Left kidney (tissue), 2 donors: Measurements from ENCODE around the gene ABCC9. TPM values are rescaled to one million over a fixed set of nuclear protein-coding genes. Genes with fewer than 3 reads are reported as not detected.

Experiments
- DNase-seq: peaks from one replicate; pipeline ENCODE4 v3.0.0-alpha.2; 2013
- polyA plus RNA-seq: library from polyadenylated mRNA; unstranded; fragments of 120-200 nt; gene quantifications from one replicate; pipeline ENCODE4 v1.2.1, GENCODE V29; 2013; ENCODE audit not compliant: insufficient read length

ABCC9 gene
- polyA plus RNA-seq, 1 donor, result 30.3 TPM

DNA sequence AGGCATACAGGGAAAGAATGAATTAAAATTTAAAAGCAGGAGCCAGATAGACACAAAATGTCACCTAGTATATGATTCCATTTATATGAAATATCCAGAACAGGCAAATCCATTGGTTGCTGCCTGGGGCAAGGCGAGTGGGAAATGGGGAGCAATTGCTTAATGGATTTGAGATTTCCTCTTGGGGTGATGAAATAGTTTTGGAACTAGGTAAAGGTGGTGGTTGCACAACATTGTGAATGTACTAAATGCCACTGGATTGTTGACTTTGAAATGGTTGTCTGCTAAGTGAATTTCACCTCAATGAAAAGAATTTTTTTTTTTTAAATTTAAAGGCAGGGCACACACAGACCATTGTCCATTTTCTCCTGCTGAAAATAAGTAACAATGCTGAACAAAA, 61.9 kb downstream of the ABCC9 start:
- DNase-seq, result no peak

DNA sequence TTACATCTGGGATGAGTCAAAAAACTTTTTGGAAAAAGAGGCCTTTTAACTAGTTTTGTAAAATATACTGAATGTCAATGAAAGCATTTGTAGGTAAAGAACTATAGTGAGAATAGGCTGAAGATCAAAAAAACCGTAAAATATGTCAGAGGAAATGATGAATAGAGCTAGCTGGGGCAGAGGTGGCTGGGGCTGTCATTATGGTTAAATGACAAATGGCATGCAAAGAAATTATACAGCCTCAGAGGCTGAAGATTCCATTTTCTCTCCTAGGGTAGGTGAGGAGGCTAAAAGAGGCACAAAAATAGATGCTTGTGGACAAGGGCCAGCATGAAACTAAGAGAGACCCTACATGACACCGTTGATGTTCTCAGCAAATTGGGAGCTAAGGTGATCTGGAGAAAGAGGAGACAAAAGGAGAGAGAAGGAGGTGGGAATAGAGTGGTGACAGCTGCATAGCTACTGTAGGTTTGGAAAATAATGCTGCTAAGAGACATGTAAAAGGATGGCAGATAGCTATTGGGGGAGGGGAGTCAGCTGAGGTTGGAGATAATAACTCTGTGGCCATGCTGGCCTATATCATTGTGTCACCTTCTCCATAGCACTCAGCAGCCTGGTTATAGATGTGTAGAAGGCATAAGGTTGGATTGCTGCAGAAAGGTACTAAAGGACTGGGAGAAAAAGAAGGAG, 63.8 kb downstream of the ABCC9 start:
- DNase-seq, result no peak

DNA sequence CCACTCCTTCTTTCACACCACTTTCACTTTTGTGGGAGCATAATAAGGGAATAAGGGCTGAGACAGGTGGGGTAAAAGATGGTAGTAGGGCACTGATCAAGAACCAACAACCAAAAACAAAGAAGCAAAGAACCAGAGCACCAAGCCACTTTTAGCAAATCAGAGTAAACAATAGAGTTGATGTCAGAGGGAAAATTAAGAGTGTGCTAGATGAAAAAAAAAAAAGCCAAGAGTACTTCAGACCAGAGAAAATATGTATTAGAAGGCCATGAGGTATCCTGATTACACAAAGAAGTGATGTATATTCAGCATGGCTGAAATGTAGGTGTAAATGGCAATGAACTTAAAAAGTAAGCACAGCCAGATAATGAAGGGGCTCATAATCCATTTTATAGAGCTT, 75.4 kb downstream of the ABCC9 start:
- DNase-seq, result no peak

DNA sequence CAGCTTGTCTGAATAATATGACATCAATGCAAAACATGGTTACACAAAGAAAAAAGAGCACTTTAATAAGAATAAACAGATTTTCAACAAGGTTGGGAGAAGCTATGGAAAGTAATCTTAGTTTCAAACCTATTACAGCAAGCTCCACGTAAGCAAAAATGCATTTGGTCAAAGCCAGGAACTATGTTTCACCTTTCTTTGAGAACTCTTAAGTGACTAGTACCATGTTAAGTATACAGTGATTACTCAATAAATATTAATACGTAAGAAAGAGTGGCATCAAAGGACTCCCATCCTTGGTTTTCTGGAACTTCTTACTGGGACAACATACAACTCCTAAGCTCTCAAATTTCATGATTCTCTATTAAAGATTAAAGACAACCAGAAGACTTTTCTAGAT, 80.7 kb downstream of the ABCC9 start:
- DNase-seq, result no peak

DNA sequence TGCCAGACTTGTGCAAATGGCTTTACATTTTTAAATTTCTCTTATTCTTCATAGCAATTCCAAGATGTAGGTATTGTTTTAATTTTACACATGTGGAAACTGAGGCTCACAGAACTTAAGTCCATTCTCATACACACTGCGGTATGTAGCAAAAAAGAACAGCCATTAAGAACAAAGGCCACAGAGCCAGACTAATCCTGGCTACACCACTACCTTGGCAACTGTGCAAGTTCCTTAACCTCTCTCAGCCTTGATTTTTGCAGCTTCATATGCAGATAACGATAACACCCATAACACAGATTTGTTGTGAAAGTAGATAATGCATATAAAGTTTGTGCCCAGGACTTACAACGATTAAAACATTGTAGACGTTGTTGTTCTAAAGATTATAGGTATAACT, 81.1 kb downstream of the ABCC9 start:
- DNase-seq, result no peak

DNA sequence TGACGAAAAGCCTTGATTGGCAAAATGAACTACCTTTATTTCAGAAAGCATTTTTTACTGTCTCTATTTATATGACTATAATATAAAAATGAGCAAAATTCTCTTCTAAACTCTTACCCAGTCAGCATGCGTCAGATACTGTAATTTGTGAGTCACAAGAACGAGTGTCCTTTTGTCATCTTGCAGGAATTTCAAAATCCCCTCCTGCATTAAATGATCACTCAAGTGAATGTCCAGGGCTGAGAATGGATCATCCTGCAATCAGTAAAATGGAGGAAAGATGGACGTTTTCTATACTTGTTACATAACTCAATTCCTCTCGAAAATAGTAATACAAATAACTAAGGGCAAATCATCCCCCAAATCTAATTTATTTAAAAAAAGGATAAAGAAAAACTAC, 89.0 kb downstream of the ABCC9 start:
- DNase-seq, result no peak

DNA sequence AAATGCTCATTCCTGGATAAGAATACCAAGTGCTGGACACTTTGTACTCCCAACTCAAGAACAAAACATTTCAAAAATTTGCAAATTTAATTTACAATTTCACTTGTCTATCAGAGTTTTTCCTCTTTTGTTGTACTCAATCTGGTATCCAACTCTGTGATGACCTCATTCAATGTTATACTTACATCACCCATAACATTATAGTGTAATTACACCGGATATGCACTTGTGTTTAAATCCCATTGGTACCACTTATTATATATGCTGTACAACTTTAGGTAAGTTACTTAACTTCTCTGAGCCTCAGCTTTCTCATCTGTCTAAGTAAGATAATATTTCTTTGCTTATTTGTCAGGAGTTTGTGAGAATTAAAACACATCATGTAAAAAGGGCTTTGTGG, 90.1 kb downstream of the ABCC9 start:
- DNase-seq, result no peak

DNA sequence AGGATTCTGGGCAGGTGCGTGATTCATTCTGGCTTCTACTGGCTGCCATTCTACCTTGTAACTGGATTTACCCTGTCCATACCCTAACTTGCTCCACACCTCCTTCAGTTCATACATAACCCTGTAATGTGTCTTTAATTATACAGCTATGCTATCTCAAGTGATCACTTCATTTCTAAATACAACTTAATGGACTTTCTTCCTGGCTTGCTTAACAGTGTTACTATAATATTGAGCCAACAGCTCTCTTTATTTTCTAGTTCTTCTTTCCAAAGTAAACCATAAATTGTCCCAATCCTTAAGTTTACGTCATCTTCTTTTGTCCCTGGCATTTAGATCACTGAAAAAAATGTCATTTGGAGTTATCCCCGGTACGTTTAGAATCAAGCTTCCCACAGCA, 90.8 kb downstream of the ABCC9 start:
- no peak for DNase-seq

DNA sequence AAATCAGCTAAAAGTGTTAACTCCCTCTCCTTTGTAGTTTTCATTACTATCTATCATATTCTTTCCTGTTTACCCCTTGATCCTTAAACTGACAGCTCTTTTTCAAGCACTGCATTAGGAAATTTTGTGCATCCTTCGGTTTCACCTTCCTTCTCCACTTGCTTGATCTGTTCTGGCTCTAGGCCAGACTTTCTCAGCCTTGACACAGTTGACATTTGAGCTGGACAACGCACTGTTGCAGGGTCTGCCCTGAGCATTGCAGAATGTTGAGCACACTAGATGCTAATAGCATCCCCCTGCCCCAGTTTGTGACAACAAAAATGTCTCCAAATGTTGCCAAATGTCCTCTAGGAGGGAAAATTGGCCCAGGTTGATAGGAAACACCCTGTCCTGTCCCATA, 91.3 kb downstream of the ABCC9 start:
- peak; percentile 55 for DNase-seq

DNA sequence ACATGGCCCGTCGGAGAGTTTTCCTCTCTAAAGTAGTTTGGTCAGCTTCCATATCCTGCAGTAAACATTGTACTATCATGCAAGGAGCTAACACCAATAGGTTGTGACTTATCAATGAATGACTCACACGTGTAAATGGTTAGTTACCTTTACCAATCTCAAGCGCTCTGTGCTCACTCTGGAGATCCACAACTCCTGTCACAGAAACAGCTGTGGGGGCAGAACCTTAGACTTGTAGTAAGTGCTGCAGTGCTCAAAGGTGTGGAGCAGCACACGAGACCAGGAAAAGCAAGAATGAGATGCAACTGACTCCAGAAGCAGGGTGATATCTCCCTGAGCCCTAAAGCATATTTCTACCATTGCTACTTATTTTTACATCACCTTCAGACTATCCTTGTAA, 93.0 kb downstream of the ABCC9 start:
- no peak for DNase-seq

DNA sequence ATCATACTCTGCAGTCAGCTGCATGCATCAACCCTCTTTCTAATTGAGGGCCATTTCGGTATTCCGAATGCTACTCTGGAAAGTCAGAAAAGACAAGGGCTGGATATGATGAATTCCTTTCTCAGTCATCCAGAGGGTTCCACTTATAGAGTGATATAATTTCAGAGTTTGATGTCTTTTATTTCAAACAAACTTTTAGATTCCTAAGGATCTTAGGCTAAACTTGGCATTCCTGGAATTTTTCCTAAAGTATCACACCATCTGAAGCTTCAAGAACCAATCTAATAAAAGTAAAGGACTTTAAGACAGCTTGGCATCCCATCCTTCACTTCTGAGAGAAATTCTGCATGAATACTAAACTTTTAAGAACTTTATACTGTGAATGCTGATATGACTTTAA, 97.4 kb downstream of the ABCC9 start:
- DNase-seq, result no peak

DNA sequence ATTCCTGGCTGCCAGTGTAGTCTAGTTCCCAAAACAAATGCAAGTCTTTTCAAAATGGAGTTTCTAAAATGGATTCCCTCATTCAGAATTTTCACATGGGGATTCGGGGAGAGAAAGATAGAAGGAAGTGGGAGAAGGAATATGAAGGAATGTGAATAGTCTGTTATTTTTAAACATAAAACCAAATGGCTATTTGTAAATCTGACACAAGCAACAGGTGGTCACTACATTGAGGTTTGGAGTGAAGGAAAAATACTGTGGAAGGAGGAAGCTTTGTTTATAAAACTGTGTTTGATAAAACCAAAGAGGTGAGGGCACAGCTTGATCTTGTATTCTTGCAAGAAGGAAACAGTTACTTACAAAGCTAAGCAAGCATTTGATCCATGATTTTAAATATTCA, 101.5 kb downstream of the ABCC9 start:
- DNase-seq, result no peak

DNA sequence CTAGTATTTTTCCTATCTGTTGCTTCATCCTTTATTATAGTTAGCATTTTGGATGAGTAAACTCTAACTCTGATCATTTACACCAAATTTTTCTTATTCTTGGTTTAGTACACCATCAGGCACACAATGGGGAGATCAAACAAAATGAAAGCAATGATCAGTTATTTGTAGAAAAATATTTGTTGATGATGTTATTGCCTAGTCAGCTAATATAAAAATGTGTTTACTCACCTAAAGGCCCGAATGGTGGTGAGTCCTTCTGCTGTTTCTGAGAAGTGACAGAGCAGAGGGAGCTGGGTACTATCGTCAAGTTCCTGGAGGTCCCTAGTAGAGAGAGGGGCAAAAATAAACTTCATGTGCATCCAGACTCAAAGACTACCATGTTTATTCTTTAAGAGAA, 103.4 kb downstream of the ABCC9 start:
- no peak for DNase-seq

DNA sequence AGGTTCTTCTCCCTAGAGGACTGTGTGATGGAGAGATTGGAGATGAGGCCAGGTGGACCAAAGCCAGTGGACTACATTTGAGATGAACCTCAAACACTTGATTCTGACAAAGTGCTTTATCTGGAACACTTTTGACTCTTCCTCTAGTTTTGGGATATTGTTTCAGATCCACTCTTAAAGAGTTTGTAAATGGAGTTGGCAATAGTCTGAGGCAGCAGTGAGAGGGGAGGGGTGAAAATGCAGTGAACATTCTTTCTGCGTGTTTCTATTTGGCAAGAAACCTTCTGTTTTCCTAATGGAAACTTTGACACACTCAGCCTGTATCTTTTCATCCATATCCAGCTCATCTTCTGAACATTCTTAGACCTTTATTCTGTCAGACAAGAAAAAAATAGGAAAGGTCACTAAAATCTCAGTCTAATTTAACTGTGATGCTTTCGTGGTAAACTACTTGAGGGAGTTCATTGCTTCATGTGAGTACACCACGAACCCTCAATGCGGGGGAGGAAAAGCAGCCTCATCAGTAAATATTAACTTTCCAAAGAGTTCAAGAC, 109.4 kb downstream of the ABCC9 start:
- DNase-seq, result no peak

DNA sequence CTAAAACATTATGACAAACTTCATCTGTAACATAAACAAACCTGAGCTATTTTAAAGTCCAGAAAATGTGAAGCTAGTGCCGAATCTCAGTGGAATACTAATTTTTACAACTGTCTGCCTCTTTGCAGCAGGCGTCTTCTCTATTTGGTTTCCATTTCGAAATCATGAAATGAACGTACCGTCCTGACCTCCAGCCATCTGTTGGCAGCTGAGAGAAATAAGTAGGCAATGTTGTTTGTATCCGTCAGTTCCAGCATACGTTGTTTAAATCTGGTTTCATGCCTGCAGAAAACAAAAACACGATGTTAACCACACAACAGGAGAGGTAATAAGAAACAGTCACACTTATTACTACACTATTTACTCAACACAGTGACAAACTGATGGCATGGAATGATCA, 112.4 kb downstream of the ABCC9 start:
- DNase-seq, result no peak

DNA sequence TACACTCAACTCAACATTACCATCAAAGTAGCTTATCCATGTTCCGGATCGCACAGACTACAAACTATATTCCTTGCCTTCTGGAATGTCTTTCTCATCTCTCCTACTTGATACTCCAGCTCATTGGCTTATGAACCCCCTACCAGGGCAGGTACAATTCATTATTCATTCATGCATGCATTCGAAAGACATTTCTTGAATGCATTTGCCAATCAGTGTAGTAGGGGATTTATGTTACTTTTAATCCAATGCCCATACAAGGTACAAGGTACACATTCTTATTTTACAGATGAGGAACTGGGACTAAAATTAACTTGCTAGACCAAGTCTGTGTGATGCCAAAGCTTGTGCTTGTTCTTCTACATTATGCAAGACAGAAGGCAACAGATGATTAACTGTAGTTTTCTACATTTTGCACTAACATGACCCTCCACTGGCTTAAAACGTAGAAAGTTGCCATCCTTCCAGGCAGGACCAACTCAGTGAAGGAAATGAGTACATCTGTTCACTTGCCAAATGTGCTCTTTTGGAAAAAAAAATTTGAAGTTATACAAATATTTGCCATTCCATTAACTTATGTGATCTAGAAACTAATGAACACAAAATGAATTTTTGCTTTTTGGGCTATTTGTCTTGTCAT, 113.0 kb downstream of the ABCC9 start:
- no peak for DNase-seq

DNA sequence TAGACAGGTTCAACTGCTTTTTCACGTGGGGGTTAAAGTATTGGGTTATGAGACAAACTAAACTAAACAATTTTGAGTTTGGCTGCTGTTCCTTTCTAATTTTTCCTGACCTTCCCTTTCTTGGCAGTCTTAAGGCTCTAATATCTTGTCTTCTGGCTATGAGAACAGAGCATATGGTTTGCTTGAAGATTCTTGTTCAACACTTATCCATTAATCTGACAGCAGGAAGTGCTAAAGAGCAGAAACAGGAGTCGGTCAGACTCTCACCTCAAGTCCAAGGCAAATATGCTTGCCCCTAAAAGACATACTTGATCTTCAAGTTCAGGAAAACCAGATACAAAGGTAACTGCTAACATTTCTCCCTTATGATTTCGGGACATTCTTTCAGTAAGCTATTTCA, 114.1 kb downstream of the ABCC9 start:
- DNase-seq, result no peak

DNA sequence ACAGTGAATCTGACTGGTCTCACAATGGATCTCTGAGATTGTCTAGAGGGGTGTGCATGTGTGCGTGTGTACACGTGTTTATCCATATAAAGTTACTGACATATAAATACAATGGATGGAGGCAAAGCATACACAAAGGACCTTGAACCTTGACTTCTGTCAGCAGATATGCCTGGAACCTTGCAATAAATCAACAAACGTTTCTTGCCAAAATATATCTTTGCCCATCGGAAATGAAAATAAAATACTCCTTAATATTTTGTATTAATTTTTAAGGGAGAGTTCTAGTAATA, 114.7 kb downstream of the ABCC9 start:
- no peak for DNase-seq

DNA sequence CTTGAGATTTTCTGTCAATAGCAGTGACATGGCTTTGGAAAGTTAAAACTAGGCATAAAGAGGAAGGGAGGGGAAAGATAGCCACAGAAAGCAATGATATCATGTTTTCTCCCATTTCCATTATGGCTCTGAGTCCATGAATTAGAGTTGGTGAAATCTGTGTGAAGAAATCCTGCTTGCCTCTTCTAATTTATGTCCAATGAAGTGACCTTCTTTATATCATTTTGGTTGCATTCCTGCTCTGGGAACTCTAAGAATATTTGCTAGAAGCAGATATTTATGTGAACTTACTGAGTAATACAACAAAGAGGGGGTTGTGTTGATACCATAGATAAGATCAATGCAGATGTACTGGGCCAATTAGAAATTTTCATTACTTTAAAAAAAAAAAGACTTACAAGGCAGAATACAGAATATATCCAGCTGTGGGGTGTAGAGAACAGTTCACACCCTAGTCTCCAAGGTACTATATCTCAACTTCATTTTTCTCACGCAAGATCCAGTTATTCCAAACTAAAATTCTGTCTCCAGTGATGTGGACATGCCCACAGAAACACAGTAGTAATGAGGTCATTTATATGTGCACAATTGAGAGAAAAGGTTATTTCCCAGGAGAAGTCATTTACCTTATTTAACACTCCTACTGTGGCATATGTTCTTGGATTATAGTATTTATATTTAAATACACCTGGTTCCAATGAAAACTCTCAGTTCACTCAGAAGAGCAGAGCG, 115.2 kb downstream of the ABCC9 start:
- DNase-seq, result no peak

DNA sequence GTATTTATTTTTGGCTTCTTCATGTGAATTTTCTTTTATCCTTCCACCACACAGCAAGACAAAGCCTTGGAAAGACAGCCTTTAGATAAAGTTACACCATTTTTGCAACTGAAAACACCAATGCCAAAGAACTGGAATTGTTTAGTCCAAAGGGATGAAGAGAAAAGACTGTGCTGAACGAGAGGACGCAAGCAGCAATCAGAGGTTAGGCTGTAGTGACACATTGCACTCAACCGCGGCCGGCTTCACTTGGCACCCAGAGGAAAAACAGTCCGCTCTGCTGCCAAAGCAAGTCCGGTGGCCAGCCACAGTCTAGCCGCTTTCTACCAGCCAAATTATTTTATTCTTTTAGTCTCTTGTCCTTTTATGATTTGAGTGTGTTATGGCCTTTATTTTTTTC, 117.6 kb downstream of the ABCC9 start:
- no peak for DNase-seq

DNA sequence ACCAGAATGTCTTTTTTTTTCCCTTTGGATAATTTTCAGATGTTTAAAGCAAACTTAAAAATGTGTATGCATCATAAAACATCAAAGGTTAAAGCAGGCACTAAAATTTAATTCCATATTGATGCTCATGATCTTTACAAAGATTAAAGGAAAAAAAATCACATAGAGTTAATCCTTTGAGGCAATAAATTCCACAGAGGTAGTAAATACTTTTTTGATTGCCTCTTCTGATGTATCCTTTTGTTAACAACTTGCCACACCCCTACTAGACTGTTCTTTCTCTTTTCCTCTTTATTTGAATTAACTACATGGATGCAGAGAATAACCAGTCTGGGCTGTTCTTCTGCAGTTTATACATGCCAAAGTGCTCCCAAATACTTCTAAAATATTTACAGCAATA, 121.5 kb downstream of the ABCC9 start:
- DNase-seq, result no peak

DNA sequence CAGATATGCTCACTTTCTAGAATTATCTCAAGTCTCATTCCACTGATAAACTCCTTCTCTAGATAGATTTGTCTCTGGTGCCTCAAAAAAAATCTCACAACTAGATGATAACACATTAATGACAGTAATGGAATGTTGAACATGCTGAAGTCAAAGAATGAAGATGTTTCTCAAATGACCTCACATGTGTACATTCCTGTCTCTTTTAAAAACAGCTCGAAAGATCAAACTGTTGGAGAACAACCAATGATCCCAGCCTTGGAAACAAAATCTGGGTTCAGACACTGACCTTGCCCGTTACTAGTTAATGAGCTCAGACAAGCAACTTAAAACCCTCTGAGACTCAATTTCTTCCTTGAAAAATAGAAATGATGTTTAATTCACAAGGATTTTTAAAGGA, 122.0 kb downstream of the ABCC9 start:
- DNase-seq, result no peak

DNA sequence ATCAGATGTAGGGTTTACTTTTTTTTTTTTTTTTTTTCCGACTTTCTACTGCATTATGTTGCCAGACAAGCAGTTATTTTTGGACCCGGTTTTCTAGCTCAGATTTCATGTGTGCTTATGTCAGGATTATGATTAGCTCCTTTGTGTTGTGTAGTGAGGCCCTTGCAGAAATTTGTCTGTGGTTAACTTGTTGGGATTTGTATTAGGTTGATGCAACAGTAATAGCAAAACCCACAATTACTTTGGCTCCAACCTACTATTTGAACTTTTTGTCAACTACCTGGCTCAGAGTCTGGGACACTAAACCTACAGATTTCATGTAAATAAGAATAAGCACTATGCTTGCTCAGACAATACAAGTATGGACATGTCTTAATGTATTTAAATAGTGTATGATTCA, 122.6 kb downstream of the ABCC9 start:
- DNase-seq, result no peak
